T-helper 2 cell (primary cell): ENCODE data around the gene RBBP6.

Experiments
- DNase-seq, 5 experiments: peaks; one replicate each; pipeline versions ENCODE4 v3.0.0 to v3.0.0-alpha.2; 2012 to 2022

RBBP6 gene

DNA sequence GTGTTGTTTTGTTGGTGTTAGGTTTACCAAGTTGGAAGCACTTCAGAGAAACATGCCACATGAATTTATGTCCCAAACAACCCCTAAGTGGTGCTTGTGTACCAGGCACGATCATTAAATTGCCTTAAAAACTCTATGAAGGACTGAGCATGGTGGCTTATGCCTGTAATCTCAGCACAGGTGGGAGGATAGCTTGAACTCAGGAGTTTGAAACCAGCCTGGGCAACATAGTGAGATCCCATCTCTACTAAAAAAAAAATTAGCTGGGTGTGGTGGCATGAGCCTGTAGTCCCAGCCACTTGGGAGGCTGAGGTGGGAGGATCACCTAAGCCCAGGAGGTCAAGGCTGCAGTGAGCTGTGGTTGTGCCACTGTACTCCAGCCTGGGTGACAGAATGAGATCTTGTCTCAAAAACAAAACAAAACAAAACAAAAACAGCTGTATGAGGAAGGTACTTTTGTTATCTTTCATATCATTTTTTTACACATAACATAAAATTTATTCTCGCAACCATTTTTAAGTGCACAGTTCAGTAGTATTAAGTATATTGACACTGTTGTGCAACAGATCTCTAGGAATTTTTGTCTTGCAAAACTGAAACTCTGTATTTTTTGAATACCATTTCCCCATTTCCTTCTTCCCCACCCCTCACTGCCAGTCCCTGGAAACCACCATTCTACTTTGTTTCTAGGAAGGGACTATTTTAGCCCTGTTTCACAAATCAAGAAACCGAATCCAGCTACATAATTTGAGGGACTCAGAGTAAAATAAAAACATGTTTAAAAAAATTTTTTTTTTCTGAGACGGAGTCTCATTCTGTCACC is 14.3 kb upstream of the RBBP6 start:
- DNase-seq: no peak

DNA sequence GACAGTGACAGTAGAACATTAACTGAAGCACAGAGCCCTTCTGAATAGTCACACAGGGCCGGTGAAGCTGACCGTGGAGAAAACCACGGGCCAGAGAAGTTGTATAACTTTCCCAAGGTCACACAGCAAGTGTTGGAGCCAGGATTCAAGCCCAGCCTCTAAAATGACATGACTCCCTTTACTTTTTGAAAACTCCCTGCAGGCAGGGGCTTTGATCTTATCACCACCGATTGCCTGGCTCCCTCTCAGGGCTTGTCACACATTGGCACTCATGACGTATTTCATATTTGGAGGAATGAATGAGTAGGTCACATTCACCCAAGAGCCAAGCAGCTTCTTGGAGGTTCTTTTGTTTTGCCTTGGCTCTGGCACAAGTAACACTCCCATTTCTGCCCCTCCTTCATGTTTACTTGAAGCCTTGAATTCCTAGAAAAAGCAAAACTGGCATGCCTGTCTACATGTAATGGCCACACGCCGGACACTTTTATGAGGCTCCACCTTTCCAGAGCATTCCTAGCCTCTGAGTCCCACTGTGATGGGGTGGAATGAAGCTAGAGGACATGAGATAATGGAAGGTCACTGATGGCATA is 13.3 kb upstream of the RBBP6 start:
- DNase-seq: no peak

DNA sequence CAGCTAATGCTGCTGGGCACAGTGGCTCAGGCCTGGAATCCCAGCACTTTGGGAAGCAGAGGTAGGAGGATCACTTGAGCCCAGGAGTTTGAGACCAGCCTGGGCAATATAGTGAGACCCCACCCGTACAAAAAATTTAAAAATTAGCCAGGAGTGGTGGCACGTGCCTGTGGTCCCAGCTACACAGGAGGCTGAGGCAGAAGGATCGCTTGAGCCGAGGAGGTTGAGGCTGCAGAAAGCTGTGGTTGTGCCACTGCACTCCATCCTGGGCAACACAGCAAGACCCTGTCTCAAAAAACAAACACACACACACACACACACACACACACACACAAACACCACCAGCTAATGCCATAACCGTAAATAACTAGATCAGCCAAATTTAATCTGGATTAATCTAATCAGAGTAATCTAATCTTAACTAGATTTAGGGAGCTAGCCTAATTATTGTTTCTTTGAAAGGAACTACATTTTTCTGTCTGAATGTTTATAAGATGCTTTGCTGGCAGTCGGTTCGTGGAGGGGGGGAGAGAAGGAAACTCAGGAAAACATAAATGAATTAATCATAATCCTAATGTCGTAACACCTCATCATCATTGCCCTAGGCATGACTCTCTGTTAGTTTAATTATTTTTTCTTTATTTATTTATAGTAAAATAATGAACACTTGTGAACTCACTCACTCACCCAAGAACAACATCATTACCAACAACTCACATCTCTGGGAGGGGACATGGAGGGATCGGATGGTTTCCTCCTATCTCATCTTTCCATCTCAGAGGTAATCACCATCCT is 12.5 kb upstream of the RBBP6 start:
- DNase-seq: no peak

GRCh38 chr16:24531166-24531565 is 8.2 kb upstream of the RBBP6 start:
- DNase-seq: no peak

GRCh38 chr16:24534620-24535019 is 4.7 kb upstream of the RBBP6 start:
- DNase-seq: no peak

- DNase-seq: peak in 1 of 5 experiments; percentile 21
These were observed 3.5 kb upstream of the RBBP6 start for GRCh38 chr16:24535827-24536226.

GRCh38 chr16:24536671-24537070 is 2.7 kb upstream of the RBBP6 start:
- no peak for DNase-seq

DNA sequence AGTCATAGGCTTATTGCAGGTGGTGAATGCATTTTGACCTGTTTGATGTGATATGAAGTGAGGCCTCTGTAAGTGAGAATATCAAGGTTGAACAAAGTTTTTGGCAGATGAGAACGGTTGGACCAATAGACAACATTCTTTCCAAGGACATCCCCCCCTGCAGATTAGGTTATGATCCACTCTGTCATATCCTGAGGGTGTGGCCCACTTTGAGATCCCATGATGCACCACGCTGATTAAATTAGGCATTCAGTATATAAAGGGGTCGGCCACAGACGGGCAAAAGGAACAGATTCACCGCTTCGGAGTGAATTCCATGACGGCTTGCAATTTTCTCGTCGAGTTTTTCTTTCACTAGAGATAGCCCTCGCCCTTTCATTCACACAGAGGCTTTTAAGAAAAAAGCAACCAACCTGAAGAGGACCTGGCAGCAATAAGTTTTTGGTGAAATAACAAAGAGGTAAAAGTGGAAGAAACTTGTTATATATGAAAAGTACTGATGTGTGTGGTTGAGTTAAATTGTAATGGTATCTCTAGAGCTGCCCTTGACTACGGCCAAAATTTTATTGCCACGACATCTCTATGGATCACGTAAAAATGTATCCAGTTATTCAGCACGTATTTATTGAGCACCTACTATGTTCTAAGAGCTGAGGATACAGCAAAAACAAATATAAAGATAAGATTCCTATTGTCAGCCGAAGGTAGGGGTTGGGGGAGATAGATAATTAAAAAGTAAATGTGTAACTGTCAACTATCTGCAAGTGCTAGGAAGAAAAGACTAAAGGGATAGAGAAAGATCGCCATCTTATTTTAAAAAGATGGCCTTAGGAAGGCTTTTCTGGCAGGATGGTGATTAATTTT is 1.7 kb upstream of the RBBP6 start:
- DNase-seq: peak in 1 of 5 experiments; percentile 57

- DNase-seq: no peak
These were observed 541 bp upstream of the RBBP6 start for GRCh38 chr16:24538756-24539294.

- DNase-seq: peak in 2 of 5 experiments; percentile 33 to 35
These were observed 660 bp downstream of the RBBP6 start for GRCh38 chr16:24539850-24540601.

DNA sequence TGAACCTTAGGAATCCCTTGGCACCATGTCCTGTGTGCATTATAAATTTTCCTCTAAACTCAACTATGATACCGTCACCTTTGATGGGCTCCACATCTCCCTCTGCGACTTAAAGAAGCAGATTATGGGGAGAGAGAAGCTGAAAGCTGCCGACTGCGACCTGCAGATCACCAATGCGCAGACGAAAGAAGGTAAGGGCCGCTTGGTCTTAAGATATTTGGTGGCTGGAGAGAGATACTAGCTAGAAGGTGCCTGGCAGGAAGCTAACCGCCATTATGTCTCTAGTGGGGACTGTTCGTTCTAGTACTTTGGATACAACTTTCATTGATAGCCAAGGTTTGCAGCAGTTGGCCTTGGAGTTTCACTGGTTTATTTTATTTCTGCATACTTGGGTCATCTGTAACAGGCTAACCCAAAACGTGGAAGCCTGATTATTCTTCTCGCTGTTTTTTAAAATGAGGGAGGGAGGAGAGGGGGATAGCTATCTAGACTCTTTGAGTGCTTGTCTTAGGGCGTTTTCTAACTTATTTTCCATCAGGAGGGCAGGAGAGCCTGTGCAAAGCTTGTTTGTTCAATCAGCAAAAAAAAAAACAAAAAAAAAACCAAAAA is 1.3 kb downstream of the RBBP6 start:
- DNase-seq: peak in 1 of 5 experiments; percentile 59

GRCh38 chr16:24541233-24541933 is 2.0 kb downstream of the RBBP6 start:
- DNase-seq: peak in 1 of 5 experiments; percentile 43

GRCh38 chr16:24543949-24544348 is 4.6 kb downstream of the RBBP6 start:
- DNase-seq: no peak

DNA sequence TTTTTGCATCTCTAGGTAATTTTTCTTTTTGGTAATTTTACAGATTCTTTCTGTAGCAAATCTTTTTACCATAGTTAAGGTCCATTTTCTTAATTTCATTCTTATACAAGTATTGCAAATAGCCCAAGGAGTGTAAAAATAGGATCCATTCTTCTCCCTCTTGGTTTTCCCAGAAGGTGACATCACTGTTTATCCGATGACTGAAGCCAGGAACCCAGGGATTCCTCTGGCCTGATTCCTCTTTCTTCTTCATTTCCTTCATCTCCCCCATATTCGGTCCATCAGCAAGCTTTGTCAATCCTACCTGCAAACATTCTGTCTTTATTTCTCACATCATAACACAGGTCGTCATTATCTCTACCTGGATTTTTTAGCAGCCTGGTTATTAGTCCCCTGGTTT is 5.3 kb downstream of the RBBP6 start:
- DNase-seq: no peak

- DNase-seq: no peak
These were observed 10.9 kb downstream of the RBBP6 start for GRCh38 chr16:24550295-24550694.

DNA sequence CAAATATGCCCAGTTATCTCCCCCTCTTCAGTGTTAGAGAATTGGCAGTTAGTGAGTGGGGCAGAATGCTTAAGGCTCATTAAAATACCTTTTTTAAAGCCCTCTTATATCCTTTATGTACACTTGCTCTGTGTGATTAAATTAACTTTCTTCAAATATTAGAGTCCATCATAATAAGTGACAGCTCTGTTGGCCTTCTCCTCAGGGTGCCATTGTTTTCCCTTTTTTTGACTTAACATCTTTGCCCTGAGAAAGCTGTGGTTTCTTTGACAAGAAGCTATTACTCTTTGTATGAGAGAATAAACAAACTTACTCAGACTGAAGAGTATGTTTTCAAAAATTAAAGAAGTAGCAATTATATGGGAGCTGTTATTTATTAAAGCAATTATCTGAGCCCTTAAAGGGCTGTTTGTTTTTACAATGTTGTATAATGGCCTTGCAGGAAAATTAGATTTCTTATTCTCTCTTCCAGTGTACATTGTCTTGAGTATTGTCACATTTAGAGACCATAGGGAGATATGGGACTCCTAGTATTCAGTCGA is 13.4 kb downstream of the RBBP6 start:
- no peak for DNase-seq

GRCh38 chr16:24553983-24554382 is 14.6 kb downstream of the RBBP6 start:
- DNase-seq: no peak

DNA sequence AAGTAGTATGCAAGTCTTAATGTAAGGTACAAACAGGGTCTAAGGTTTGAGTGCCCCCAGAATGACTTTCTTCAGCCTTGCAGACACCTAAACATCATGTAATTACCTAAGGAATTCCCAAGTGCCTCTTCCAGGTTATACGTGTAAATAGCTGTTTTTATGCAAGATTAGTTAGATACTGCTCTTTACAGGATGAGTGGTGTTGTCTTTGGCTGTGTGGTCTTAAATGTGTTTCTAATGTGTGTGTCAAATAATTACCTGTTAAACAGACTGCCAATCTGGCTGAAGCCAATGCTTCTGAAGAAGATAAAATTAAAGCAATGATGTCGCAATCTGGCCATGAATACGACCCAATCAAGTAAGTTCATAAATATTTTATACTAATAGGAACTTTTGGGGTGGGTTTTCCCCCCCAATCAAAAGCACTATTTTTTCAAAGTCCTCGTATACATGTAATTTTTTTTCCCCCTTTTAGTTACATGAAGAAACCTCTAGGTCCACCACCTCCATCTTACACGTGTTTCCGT is 16.0 kb downstream of the RBBP6 start:
- no peak for DNase-seq

DNA sequence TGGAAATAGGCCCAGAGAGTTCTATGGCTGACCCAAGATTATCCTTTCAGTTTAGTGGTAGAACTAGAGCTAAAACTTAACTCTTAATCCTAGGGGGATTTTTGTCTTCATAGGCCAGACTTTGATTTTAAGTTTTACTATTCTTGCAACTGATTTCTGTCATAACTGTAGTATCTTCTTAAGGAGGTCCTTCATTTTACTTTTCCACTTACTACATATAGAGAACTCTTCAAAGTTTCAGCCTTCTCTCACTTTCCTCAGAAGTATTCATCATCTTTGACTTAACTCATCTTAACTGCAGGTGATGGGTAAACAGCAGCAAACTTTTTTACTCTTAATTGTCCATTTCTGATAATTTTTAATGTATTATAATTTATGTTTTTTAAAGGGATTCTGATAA is 23.4 kb downstream of the RBBP6 start:
- DNase-seq: no peak

DNA sequence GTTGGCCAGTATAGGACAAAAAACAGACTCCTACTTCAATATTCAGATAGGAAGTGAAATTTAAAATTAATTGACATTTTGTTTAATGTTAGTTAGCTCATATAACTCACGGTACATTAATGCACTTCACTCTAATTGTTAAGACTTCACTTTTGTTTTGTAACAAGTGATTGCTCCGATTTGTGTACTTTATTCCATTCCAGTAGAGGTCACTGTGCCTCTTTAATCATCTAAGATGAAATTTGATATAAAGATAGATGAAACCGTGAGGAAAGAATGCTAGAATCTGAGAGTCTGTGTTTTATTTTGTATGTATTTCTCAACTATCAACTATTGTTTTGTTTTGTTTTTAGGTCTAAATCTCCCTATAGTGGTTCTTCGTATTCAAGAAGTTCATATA is 29.0 kb downstream of the RBBP6 start:
- no peak for DNase-seq
